ENCODE data around the gene SLC25A21.

SLC25A21 gene

DNA sequence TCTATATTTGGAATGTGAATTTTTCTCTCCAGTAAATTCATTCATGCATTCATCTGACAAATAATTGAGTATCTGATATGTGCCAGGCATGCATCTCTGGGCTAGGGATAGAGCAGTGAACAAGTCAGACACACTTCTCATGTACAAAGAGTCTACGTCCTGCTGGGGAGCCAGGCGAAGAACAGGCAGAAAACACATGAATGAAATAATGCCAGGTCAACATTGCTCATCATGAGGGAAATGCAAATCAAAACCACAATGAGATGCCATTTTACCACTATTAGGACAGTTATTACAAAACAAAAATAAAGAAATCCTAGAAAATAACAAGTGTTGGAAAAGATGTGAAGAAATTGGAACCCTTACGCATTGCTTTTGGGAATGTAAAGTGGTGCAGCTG, 420.5 kb downstream of the SLC25A21 start:
- TF ChIP-seq POLR2A (IDR thresholded peaks at IDR 0.05; ENCODE audit: low read depth, low read length) (no peak), TAF1 (IDR thresholded peaks at IDR 0.05; ENCODE audit: borderline replicate concordance, low read depth, low read length) (no peak), POLR2AphosphoS5 (IDR thresholded peaks at IDR 0.05; ENCODE audit: low read depth, low read length) (no peak)
- DNase-seq (ENCODE audit: insufficient read length) (no peak), FAIRE-seq (no peak)

DNA sequence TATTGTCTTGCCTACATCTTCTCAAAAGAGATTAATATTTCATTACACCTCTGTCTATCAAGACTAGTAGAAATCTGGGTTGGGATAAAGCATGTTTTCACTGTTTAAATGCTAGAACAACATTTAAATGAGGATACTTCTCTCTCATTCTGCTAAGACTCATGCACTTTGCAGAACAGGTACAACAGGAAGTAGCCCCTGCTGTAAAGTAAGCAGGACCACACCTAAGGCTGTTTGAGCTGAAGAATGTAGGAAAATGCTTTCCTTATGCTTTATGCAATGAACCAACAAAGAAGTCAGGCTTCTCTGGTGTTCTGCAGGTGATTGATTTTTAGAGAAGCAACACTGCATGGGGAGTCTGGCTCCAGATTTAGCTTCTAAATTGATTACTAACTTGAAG, 421.3 kb downstream of the SLC25A21 start:
- FAIRE-seq (no peak), DNase-seq (ENCODE audit: insufficient read length) (no peak)
- no peak for TF ChIP-seq TAF1 (IDR thresholded peaks at IDR 0.05; ENCODE audit: borderline replicate concordance, low read depth, low read length)
- no peak for TF ChIP-seq POLR2AphosphoS5 (IDR thresholded peaks at IDR 0.05; ENCODE audit: low read depth, low read length)
- no peak for TF ChIP-seq POLR2A (IDR thresholded peaks at IDR 0.05; ENCODE audit: low read depth, low read length)

DNA sequence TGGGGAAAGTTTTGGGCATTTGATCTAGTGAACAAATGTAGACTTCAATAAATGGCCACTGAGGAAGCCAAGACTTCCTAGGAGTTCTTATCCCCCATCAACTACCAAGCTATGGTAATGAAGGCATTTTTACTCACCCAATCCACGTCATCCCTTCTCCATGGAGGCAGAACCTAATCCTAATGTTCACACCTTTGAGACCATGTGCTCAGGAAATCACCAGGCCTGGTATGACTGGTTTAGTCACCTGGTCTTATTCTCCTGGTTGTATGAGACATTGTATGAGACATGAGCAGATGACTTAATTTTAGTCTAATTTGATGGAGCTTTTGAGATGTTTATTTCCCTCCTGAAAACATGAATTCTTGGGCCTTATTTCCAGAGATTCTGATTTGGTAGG, 422.2 kb downstream of the SLC25A21 start:
- no peak for TF ChIP-seq POLR2AphosphoS5 (IDR thresholded peaks at IDR 0.05; ENCODE audit: low read depth, low read length)
- no peak for TF ChIP-seq TAF1 (IDR thresholded peaks at IDR 0.05; ENCODE audit: borderline replicate concordance, low read depth, low read length)
- TF ChIP-seq POLR2A (IDR thresholded peaks at IDR 0.05; ENCODE audit: low read depth, low read length) = no peak
- FAIRE-seq (no peak), DNase-seq (ENCODE audit: insufficient read length) (no peak)

DNA sequence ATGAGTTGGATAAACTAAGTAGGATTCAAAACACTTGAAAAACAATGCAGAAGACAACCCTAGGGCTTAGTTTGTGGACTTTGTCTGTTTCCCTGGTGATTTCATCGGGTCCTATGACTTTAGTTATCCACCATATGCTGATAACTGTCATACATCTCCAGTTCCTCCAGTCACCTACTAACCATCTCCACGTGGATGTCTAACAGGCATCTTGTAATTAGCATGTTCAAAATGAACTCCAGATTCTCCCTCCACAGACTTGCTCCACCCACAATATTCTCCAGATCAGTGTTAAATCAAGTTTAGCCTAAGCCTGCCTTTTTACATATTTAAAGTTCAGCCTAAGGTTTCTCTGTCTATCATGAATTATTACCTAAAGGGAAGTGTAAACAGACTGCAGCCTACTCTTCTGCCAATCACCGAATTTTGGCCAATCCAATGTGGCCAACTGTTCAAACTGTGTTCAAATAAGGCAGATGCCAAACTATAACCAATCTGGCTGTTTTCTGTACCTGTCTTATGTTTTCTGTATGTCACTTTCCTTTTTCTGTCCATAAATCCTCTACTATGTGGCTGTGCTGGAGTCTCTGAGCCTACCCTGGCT, 423.7 kb downstream of the SLC25A21 start:
- FAIRE-seq = no peak
- no peak for TF ChIP-seq POLR2AphosphoS5 (IDR thresholded peaks at IDR 0.05; ENCODE audit: low read depth, low read length)
- no peak for TF ChIP-seq POLR2A (IDR thresholded peaks at IDR 0.05; ENCODE audit: low read depth, low read length)
- TF ChIP-seq TAF1 (IDR thresholded peaks at IDR 0.05; ENCODE audit: borderline replicate concordance, low read depth, low read length) = no peak
- DNase-seq (ENCODE audit: insufficient read length) = no peak

DNA sequence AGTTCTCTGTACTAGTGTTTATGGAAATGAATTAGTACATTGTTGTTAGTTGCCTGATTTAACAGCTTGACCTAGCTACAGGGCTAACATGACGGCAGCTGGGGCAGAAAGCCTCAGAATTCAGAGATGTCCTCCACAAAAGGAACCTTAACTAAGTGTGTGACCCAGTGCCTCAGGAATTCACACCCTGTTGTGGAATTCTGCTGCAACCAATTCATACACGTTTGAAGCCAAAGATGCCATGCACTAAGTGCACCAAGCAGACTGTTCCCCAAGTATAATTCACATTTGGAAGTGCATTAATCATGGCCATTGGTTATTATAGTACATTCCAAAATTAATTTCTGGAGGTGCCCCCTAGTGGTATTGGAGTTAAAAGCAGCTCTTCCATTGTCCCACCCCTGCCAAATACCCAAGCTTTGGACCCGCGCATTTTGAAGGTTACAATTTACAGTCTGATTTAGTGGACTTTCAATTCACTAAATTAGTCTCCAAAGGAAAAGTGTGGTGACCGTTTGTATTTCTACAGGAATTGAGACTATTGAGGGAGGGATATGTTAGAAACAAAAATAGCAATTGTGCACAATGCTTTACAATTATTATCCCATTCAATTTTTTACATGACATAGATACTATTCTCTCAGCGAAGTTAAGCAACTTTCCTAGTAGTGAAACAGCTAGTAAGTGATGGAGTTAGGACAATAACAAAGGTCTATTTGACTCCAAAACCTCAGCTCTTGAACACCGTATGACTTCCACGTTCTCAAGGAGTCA, 424.8 kb downstream of the SLC25A21 start:
- DNase-seq (ENCODE audit: insufficient read length) (no peak), FAIRE-seq (no peak)
- TF ChIP-seq POLR2AphosphoS5 (IDR thresholded peaks at IDR 0.05; ENCODE audit: low read depth, low read length) (no peak), TAF1 (IDR thresholded peaks at IDR 0.05; ENCODE audit: borderline replicate concordance, low read depth, low read length) (no peak)

DNA sequence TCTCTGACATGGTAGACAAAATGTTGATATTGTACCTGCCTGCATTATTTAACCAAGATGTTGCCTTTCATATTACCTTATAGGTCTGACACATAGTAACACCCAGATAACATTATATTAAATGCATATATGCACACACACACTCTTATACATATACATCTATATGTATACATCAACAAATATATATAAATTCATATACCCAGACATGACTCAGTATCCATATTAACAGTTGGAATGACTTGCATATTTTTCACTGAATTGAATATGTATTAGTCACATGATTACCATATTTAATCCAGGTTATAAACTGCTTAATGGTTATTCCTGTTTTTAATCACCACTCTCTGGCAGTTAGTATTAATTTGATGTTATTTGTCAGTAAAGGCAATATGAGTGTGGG, 425.5 kb downstream of the SLC25A21 start:
- FAIRE-seq = no peak
- no peak for TF ChIP-seq POLR2AphosphoS5 (IDR thresholded peaks at IDR 0.05; ENCODE audit: low read depth, low read length)
- TF ChIP-seq POLR2A (IDR thresholded peaks at IDR 0.05; ENCODE audit: low read depth, low read length) = no peak
- TF ChIP-seq TAF1 (IDR thresholded peaks at IDR 0.05; ENCODE audit: borderline replicate concordance, low read depth, low read length) = no peak
- no peak for DNase-seq (ENCODE audit: insufficient read length)

DNA sequence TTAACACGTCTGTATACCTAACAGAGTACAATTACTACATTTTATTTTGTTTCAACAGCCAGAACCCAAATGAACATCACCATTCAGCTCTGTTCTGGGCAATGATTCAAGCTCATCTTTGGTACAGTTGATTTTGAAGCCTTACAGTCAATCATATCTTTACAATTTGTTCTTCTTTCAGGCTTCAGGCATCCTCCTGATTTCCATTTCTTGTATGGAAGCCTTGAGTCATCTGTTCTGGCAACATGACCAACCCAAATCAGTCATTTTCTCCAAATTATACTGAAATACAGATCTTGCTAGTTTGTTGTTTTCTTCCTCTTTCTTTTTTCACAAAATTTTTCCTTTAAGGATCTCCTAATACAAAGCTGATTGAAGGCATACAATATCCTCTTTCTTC, 430.5 kb downstream of the SLC25A21 start:
- no peak for TF ChIP-seq TAF1 (IDR thresholded peaks at IDR 0.05; ENCODE audit: borderline replicate concordance, low read depth, low read length)
- TF ChIP-seq POLR2AphosphoS5 (IDR thresholded peaks at IDR 0.05; ENCODE audit: low read depth, low read length) = no peak
- TF ChIP-seq POLR2A (IDR thresholded peaks at IDR 0.05; ENCODE audit: low read depth, low read length) = no peak
- FAIRE-seq (no peak), DNase-seq (ENCODE audit: insufficient read length) (no peak)

DNA sequence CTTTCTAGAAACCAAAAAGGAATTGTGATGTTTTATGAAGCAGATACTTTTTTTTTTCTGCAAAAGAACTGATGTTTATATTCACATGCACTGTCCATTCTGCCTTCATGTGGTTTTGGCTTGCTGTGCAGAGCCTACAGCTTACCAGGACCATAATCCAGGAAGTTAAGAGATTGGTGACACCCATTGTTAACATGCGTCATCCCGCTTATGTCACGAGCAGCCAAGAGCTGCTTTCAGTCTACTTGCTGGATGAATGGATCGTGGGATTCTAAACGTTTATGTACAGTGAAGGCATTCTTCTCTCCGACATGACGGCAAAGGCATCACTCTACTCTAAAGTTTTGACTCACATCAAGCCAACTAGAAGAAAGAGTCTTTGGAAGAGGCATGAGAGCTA, 434.1 kb downstream of the SLC25A21 start:
- no peak for TF ChIP-seq POLR2A (IDR thresholded peaks at IDR 0.05; ENCODE audit: low read depth, low read length)
- TF ChIP-seq POLR2AphosphoS5 (IDR thresholded peaks at IDR 0.05; ENCODE audit: low read depth, low read length) = no peak
- no peak for TF ChIP-seq TAF1 (IDR thresholded peaks at IDR 0.05; ENCODE audit: borderline replicate concordance, low read depth, low read length)
- DNase-seq (ENCODE audit: insufficient read length) = no peak
- no peak for FAIRE-seq

DNA sequence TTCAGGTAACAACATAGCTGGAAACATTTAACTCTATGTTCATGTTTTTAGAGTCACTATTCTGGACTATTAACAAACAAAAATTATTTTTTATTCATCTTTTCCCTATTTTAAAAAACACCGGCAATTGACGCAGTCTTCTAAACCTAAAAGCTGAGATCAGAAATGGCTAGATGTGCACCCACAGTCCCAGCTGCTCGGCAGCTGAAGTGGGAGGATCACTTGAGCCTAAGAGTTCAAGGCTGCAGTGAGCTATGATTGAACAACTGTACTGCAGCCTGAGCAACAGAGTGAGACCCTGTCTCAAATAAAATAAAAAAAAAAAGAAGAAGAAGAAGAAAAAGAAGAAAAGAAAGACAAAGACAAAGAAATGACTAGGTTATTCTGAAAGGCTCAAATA, 446.3 kb downstream of the SLC25A21 start:
- DNase-seq (ENCODE audit: insufficient read length) (no peak), FAIRE-seq (no peak)
- no peak for TF ChIP-seq POLR2A (IDR thresholded peaks at IDR 0.05; ENCODE audit: low read depth, low read length)
- no peak for TF ChIP-seq POLR2AphosphoS5 (IDR thresholded peaks at IDR 0.05; ENCODE audit: low read depth, low read length)
- TF ChIP-seq TAF1 (IDR thresholded peaks at IDR 0.05; ENCODE audit: borderline replicate concordance, low read depth, low read length) = no peak

DNA sequence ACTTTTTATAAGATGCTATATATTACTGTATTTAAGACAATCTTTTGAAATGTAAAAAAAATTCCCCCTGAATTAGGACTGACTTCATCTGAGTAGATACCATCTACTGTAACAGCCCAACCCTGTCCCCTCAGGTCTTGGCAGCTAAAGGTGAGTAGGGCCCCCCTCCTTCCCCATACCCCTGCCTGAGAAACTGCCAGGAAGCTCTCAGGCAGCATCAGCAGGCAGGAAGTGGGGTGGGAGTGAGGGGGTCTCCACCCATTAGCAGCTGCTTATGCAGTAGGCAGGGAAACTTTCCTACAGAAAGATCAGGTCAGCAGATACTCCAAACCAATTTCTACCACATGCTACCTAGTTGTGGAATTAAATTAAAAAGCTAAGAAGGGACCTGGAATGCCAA, 448.2 kb downstream of the SLC25A21 start:
- TF ChIP-seq TAF1 (IDR thresholded peaks at IDR 0.05; ENCODE audit: borderline replicate concordance, low read depth, low read length) (no peak), POLR2A (IDR thresholded peaks at IDR 0.05; ENCODE audit: low read depth, low read length) (no peak), POLR2AphosphoS5 (IDR thresholded peaks at IDR 0.05; ENCODE audit: low read depth, low read length) (no peak)
- DNase-seq (ENCODE audit: insufficient read length) = no peak
- no peak for FAIRE-seq

DNA sequence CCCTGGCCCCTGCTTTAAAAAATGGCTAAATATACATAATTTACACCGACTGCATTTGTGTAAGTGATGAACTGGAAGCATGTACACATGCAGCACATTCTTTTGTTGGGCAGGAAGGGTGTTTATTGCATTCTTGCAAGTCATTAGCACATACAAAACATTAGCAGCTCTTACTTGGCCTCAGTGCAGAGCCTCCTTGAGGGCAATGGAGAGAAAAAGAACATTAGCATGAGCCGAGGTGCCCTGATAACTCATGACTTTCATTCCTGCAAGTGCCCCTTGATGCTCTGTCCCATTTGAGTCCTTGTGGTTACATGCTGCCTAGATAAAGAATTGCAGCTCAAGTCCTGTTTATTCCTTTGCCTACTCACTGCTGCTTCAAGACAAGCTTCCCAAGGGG, 448.9 kb downstream of the SLC25A21 start:
- no peak for TF ChIP-seq POLR2AphosphoS5 (IDR thresholded peaks at IDR 0.05; ENCODE audit: low read depth, low read length)
- no peak for TF ChIP-seq POLR2A (IDR thresholded peaks at IDR 0.05; ENCODE audit: low read depth, low read length)
- TF ChIP-seq TAF1 (IDR thresholded peaks at IDR 0.05; ENCODE audit: borderline replicate concordance, low read depth, low read length) = no peak
- FAIRE-seq (no peak), DNase-seq (ENCODE audit: insufficient read length) (no peak)

DNA sequence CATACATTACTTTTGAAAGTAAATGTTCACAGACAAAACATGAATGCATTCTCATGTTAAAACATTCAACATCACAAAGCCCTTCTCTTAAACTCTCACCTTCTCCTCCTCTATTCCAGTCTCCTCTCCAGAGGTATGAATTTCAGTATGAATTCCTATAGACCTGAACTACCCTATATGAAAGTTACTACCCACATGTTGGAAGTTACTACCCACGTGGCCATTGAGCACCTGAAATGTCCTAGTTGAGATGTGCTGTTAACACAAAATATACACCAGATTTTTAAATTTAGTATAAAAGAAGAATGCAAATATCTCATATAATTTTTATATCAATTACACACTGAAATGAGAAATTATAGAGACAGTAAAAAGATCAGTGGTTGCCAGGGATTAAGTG, 450.5 kb downstream of the SLC25A21 start:
- TF ChIP-seq POLR2AphosphoS5 (IDR thresholded peaks at IDR 0.05; ENCODE audit: low read depth, low read length) (no peak), POLR2A (IDR thresholded peaks at IDR 0.05; ENCODE audit: low read depth, low read length) (no peak), TAF1 (IDR thresholded peaks at IDR 0.05; ENCODE audit: borderline replicate concordance, low read depth, low read length) (no peak)
- FAIRE-seq = no peak
- DNase-seq (ENCODE audit: insufficient read length) = no peak
